Liver (tissue), 3 donors: ENCODE measurements around the gene ABHD3.

Experiments used
- CTCF ChIP-seq: fragments of 150-350 bp; IDR thresholded peaks from 2 replicates; pipeline ENCODE4 v1.5.1; 2017; ENCODE audit warnings: improper control_type of control experiment, low read depth, low read length; ENCODE audit not compliant: missing input control
- EGR1 ChIP-seq, 2 donors: IDR thresholded peaks; 2 replicates each; pipeline ENCODE4 v1.6.1; 2016 to 2018; ENCODE audit warnings: antibody characterized with exemption in 2 of 2, low read depth in 2 of 2
- GABPA ChIP-seq, 2 donors: IDR thresholded peaks in 1 of 2; conservative IDR thresholded peaks in 1 of 2; 2 replicates each; pipeline ENCODE4 v1.6.1; 2016; ENCODE audit warnings: antibody characterized with exemption in 2 of 2, mild to moderate bottlenecking in 1 of 2, moderate library complexity in 1 of 2
- RAD21 ChIP-seq, 2 donors: IDR thresholded peaks; 2 replicates each; pipeline ENCODE4 v1.6.1; 2016; ENCODE audit warnings: antibody characterized with exemption in 2 of 2, mild to moderate bottlenecking in 2 of 2
- SP1 ChIP-seq: IDR thresholded peaks from 2 replicates; pipeline ENCODE4 v1.6.1; 2018; ENCODE audit warnings: antibody characterized with exemption, mild to moderate bottlenecking
- TF ChIP-seq, protein P1 (sequence below): IDR thresholded peaks from 2 replicates; pipeline ENCODE4 v1.6.1; 2016; ENCODE audit warnings: antibody characterized with exemption
- TF ChIP-seq, protein P2 (sequence below): IDR thresholded peaks from 2 replicates; pipeline ENCODE4 v1.6.1; 2016; ENCODE audit warnings: antibody characterized with exemption
- donor health status: healthy.
- donor health status: healthy.

GRCh38 chr18:21714474-21714873 is 9.9 kb upstream of the ABHD3 start:
- TF ChIP-seq CTCF (no peak), RAD21 (IDR thresholded peaks at IDR 0.05) (no peak), GABPA (IDR thresholded peaks at IDR 0.05 in 1 of 2, conservative IDR thresholded peaks at IDR 0.05 in 1 of 2) (no peak), SP1 (no peak), EGR1 (IDR thresholded peaks at IDR 0.05; ENCODE audit: low read depth in 2 of 2) (no peak)
- TF ChIP-seq, protein P1, sequence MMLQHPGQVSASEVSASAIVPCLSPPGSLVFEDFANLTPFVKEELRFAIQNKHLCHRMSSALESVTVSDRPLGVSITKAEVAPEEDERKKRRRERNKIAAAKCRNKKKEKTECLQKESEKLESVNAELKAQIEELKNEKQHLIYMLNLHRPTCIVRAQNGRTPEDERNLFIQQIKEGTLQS: no peak
- TF ChIP-seq, protein P2, sequence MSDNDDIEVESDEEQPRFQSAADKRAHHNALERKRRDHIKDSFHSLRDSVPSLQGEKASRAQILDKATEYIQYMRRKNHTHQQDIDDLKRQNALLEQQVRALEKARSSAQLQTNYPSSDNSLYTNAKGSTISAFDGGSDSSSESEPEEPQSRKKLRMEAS: no peak
